Peyer's patch (tissue), 4 donors: ENCODE results near the gene FOXR1. TPM values are rescaled to one million over a fixed set of nuclear protein-coding genes. Genes with fewer than 3 reads are reported as not detected.
"Not testable (repeated sequence)": the region's sequence is repeated elsewhere in the genome, so short reads cannot be mapped to it uniquely, and the experiment has no call there.

Experiments used
- DNase-seq, 3 donors: peaks; one replicate each; pipeline ENCODE4 v3.0.0-alpha.2; 2017 to 2019
- H3K27ac ChIP-seq, 4 donors: fragments of 200-600 bp; sonication (generic); one replicate each; pipeline ENCODE4 v1.5.1; 2016 to 2019
- H3K27me3 ChIP-seq, 2 donors: fragments of 200-600 bp; sonication (generic); one replicate each; pipeline ENCODE4 v1.5.1; 2019
- H3K36me3 ChIP-seq, 3 donors: fragments of 200-600 bp; sonication (generic); one replicate each; pipeline ENCODE4 v1.5.1; 2016 to 2019
- H3K4me1 ChIP-seq, 4 donors: fragments of 200-600 bp; sonication (generic); one replicate each; pipeline ENCODE4 v1.5.1; 2016 to 2019
- H3K4me3 ChIP-seq, 4 donors: fragments of 200-600 bp; sonication (generic); 1 replicate in 3 of 4; 2 replicates in 1 of 4; pipeline ENCODE4 v1.5.1; 2016 to 2019; ENCODE audit warnings: mild to moderate bottlenecking in 1 of 4
- H3K9me3 ChIP-seq, 4 donors: fragments of 200-600 bp; sonication (generic); one replicate each; pipeline ENCODE4 v1.5.1; 2016 to 2019; ENCODE audit warnings: mild to moderate bottlenecking in 1 of 4
- CTCF ChIP-seq, 6 experiments: fragments of 450-650 bp in 4 of 6; fragments of 200-600 bp in 2 of 6; sonication (generic) in 1 of 6; IDR thresholded peaks; one replicate each; pipeline ENCODE4 v1.5.1; 2017 to 2019; ENCODE audit warnings: antibody characterized with exemption in 6 of 6, mild to moderate bottlenecking in 3 of 6, moderate library complexity in 1 of 6
- POLR2A ChIP-seq, 2 donors: fragments of 450-650 bp; IDR thresholded peaks; one replicate each; pipeline ENCODE4 v1.5.1; 2017; ENCODE audit warnings: antibody characterized with exemption in 2 of 2, mild to moderate bottlenecking in 2 of 2, moderate library complexity in 2 of 2
- total RNA-seq, 4 donors: library from RNA; depleted of rRNA; stranded (reverse); fragments of >200 nt; gene quantifications; one replicate each; pipeline ENCODE4 v1.1.0, GENCODE V29; 2016

The FOXR1 gene
- total RNA-seq, 4 donors from 2014 or later, result not detected

DNA sequence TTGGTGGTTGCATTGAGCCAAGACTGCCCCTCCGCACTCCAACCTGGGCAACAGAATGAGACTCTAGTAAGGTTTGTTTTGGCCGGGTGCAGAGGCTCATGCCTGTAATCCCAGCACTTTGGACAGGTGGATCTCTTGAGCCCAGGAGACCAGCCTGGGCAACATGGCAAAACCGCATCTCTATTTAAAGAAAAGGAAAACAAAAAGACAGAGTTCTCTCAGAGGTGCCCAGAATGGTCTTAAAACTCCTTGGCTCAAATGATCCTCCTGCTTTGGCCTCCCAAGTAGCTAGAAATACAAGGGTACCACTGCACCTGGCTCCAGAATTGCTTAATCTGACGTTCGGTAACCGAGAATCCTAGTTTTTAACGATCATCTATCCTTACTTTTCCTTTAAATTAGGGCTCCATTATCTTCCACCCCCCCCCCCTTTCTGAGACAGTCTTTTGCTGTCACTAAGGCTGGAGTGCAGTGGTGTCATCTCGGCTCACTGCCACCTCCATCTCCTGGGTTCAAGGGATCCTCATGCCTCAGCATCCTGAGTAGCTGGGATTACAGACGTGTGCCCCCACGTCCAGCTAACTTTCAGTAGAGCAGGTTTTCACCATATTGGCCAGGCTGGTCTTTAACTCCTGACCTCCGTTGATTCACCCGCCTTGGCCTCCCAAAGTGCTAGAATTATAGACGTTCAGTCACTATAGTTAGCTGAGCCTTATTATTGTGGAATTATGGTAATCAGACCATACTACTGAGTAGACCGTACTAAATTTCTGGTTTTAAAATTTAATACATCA is 44.9 kb downstream of the FOXR1 start:
- Histone ChIP-seq H3K4me1 (peaks cover 0 to 43% (median 16%) of the 10 kb centered on the region in 4 donors), H3K4me3 (peak overlapping the region in 2 of 4 donors; percentile 87 to 95), H3K27ac (no peak overlapping the region), H3K27me3 (no peaks in the 10 kb centered on the region), H3K36me3 (peaks cover 0 to 50% (median 7%) of the 10 kb centered on the region in 3 donors), H3K9me3 (no peaks in the 10 kb centered on the region)
- no peak for DNase-seq
- no peak for TF ChIP-seq POLR2A (IDR thresholded peaks at IDR 0.05)
- TF ChIP-seq CTCF (IDR thresholded peaks at IDR 0.05), result no peak

- peak overlapping the region; percentile 66 to 95 (median 80) for H3K4me3 ChIP-seq
- not testable (repeated sequence) for DNase-seq, H3K27me3 ChIP-seq, H3K9me3 ChIP-seq
- peak overlapping the region; percentile 89 to 99 (median 97) for H3K27ac ChIP-seq
- H3K4me1 ChIP-seq, result peaks cover 0 to 52% (median 18%) of the 10 kb centered on the region in 4 donors
- H3K36me3 ChIP-seq, result peaks cover 0 to 48% (median 7%) of the 10 kb centered on the region in 3 donors
Observed at GRCh38 chr11:119017377-119017776, 45.8 kb downstream of the FOXR1 start.

- peak; percentile 59 to 63 for TF ChIP-seq POLR2A (IDR thresholded peaks at IDR 0.05)
- TF ChIP-seq CTCF (IDR thresholded peaks at IDR 0.05), result peak in 2 of 6 experiments; percentile 10 to 14
- peak; percentile 95 to 98 (median 95) for DNase-seq
- Histone ChIP-seq H3K4me3 (peak within 1 kb of the TSS; percentile 66 to 95 (median 80)), H3K4me1 (peaks cover 0 to 59% (median 18%) of the 10 kb centered on the region in 4 donors), H3K27me3 (no peaks in the 10 kb centered on the region), H3K36me3 (peaks cover 0 to 47% (median 7%) of the 10 kb centered on the region in 3 donors), H3K9me3 (no peaks in the 10 kb centered on the region), H3K27ac (peak within 1 kb of the TSS; percentile 89 to 99 (median 97))
Observed at GRCh38 chr11:119018074-119018938, 46.7 kb downstream of the FOXR1 start, which contains the start of the genes RPS25 and TRAPPC4. TSS of gene RPS25 (minus strand) at chr11:119018343. CDS start at chr11:119018284, 59 bp downstream. TSS of gene TRAPPC4 (plus strand) at chr11:119018766. CDS start at chr11:119018796, 30 bp downstream.

GRCh38 chr11:119019996-119020395 is 48.4 kb downstream of the FOXR1 start:
- H3K36me3 ChIP-seq, result peaks cover 0 to 50% (median 4%) of the 10 kb centered on the region in 3 donors
- no peak for DNase-seq
- H3K4me1 ChIP-seq, result peaks cover 0 to 73% (median 18%) of the 10 kb centered on the region in 4 donors
- no peaks in the 10 kb centered on the region for H3K27me3 ChIP-seq
- H3K27ac ChIP-seq, result peak overlapping the region in 2 of 4 donors; percentile 97 to 99
- peak overlapping the region in 2 of 4 donors; percentile 87 to 95 for H3K4me3 ChIP-seq
- no peaks in the 10 kb centered on the region for H3K9me3 ChIP-seq
- TF ChIP-seq CTCF (IDR thresholded peaks at IDR 0.05), result no peak
- no peak for TF ChIP-seq POLR2A (IDR thresholded peaks at IDR 0.05)

DNA sequence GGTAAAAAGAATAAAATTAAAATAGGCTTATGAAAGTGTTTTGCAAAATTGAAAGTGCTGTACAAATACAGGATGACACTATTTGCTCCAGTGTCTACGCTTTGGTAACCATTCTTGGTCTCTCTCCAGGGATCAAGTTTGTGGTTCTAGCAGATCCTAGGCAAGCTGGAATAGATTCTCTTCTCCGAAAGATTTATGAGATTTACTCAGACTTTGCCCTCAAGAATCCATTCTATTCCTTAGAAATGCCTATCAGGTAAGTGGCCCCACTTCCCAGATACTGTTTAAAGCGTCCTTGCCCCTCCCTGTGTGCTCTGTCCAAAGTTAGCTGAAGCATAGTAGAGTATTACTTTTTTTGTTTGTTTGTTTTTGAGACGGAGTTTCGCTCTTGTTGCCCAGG is 50.1 kb downstream of the FOXR1 start:
- Histone ChIP-seq H3K27me3 (no peaks in the 10 kb centered on the region), H3K4me3 (no peak overlapping the region), H3K27ac (peak overlapping the region in 2 of 4 donors; percentile 46 to 77), H3K36me3 (peaks cover 0 to 47% (median 0%) of the 10 kb centered on the region in 3 donors), H3K4me1 (peaks cover 0 to 75% (median 17%) of the 10 kb centered on the region in 4 donors), H3K9me3 (no peaks in the 10 kb centered on the region)
- no peak for DNase-seq
- TF ChIP-seq POLR2A (IDR thresholded peaks at IDR 0.05) (no peak), CTCF (IDR thresholded peaks at IDR 0.05) (no peak)
